Mesodermal cell (in vitro differentiated cells): ENCODE measurements around the gene DNM3.
"Not testable (repeated sequence)": the region's sequence is repeated elsewhere in the genome, so short reads cannot be mapped to it uniquely, and the experiment has no call there.

Experiments
- H3K27ac ChIP-seq: 2 replicates; pipeline ENCODE4 v1.7.0; 2013; ENCODE audit warnings: mild to moderate bottlenecking, low read depth, low read length, moderate library complexity; ENCODE audit not compliant: severe bottlenecking
- H3K36me3 ChIP-seq: 2 replicates; pipeline ENCODE4 v1.7.1; 2013; ENCODE audit warnings: mild to moderate bottlenecking, low read length, moderate library complexity; ENCODE audit not compliant: control insufficient read depth, insufficient read depth
- H3K4me1 ChIP-seq: one replicate; pipeline ENCODE4 v1.7.1; 2013; ENCODE audit warnings: mild to moderate bottlenecking, low read length; ENCODE audit not compliant: insufficient read depth, control insufficient read depth, poor library complexity, severe bottlenecking
- H3K4me3 ChIP-seq: 2 replicates; pipeline ENCODE4 v1.7.0; 2013; ENCODE audit warnings: low read length, control low read depth, mild to moderate bottlenecking; ENCODE audit not compliant: insufficient read depth, poor library complexity, severe bottlenecking; ENCODE audit errors: extremely low read depth
- H3K9me3 ChIP-seq: 2 replicates; pipeline ENCODE4 v1.7.1; 2013; ENCODE audit warnings: mild to moderate bottlenecking, low read length, moderate library complexity; ENCODE audit not compliant: control insufficient read depth
- WGBS, 2 experiments: methylation state at CpG; one replicate each; pipeline ENCODE4 v1.1.5; 2013; ENCODE audit warnings: missing lambda C conversion rate in 2 of 2; ENCODE audit not compliant: insufficient coverage in 2 of 2; 5-methylcytosine and 5-hydroxymethylcytosine counted together

Gene DNM3

GRCh38 chr1:172283766-172284165, 442.5 kb downstream of the DNM3 start:
- no peak overlapping the region for H3K4me3 ChIP-seq
- peaks cover 7% of the 10 kb centered on the region for H3K4me1 ChIP-seq
- H3K36me3 ChIP-seq = no peaks in the 10 kb centered on the region
- no peaks in the 10 kb centered on the region for H3K9me3 ChIP-seq
- no CpG with 5 or more reads among the region's 2 CpGs for WGBS, 2 experiments
- no peak overlapping the region for H3K27ac ChIP-seq

GRCh38 chr1:172286629-172287076, 445.4 kb downstream of the DNM3 start:
- Histone ChIP-seq H3K4me3 (no peak overlapping the region), H3K9me3 (no peaks in the 10 kb centered on the region), H3K36me3 (no peaks in the 10 kb centered on the region), H3K4me1 (peaks cover 7% of the 10 kb centered on the region), H3K27ac (peak overlapping the region; percentile 17)
- WGBS, 2 experiments = 100% methylated on average over 1 of the region's 2 CpGs

GRCh38 chr1:172287208-172287607, 445.9 kb downstream of the DNM3 start:
- no peak overlapping the region for H3K27ac ChIP-seq
- no peaks in the 10 kb centered on the region for H3K36me3 ChIP-seq
- H3K4me3 ChIP-seq = no peak overlapping the region
- peaks cover 7% of the 10 kb centered on the region for H3K4me1 ChIP-seq
- no peaks in the 10 kb centered on the region for H3K9me3 ChIP-seq

- no peaks in the 10 kb centered on the region for H3K36me3 ChIP-seq
- no peak overlapping the region for H3K27ac ChIP-seq
- peaks cover 7% of the 10 kb centered on the region for H3K4me1 ChIP-seq
- WGBS, 2 experiments = 84 to 97% methylated on average over 2 of the region's 4 CpGs
- no peak overlapping the region for H3K4me3 ChIP-seq
- H3K9me3 ChIP-seq = no peaks in the 10 kb centered on the region
These were observed 447.3 kb downstream of the DNM3 start for GRCh38 chr1:172288581-172288980.

GRCh38 chr1:172289448-172289847, 448.1 kb downstream of the DNM3 start:
- no peaks in the 10 kb centered on the region for H3K9me3 ChIP-seq
- H3K27ac ChIP-seq = no peak overlapping the region
- peaks cover 7% of the 10 kb centered on the region for H3K4me1 ChIP-seq
- no peaks in the 10 kb centered on the region for H3K36me3 ChIP-seq
- no CpG with 5 or more reads among the region's 2 CpGs for WGBS, 2 experiments
- H3K4me3 ChIP-seq = no peak overlapping the region

GRCh38 chr1:172292840-172293239, 451.5 kb downstream of the DNM3 start:
- H3K9me3 ChIP-seq = no peaks in the 10 kb centered on the region
- WGBS, 2 experiments = no CpG with 5 or more reads among the region's 3 CpGs
- no peak overlapping the region for H3K4me3 ChIP-seq
- no peak overlapping the region for H3K27ac ChIP-seq
- H3K4me1 ChIP-seq = no peaks in the 10 kb centered on the region
- H3K36me3 ChIP-seq = no peaks in the 10 kb centered on the region

GRCh38 chr1:172293429-172293828, 452.1 kb downstream of the DNM3 start:
- Histone ChIP-seq H3K4me3 (no peak overlapping the region), H3K27ac (no peak overlapping the region), H3K4me1 (no peaks in the 10 kb centered on the region), H3K36me3 (no peaks in the 10 kb centered on the region), H3K9me3 (no peaks in the 10 kb centered on the region)
- 80 to 100% methylated on average over 1 to 2 of the region's 2 CpGs for WGBS, 2 experiments

- WGBS, 2 experiments = 67 to 97% methylated on average over 2 to 3 of the region's 3 CpGs
- H3K9me3 ChIP-seq = peaks cover 13% of the 10 kb centered on the region
These were observed 456.8 kb downstream of the DNM3 start for GRCh38 chr1:172298141-172298540.

GRCh38 chr1:172298911-172299310, 457.6 kb downstream of the DNM3 start:
- WGBS, 2 experiments = 91 to 100% methylated on average over 2 of the region's 2 CpGs
- no peaks in the 10 kb centered on the region for H3K4me1 ChIP-seq
- peaks cover 13% of the 10 kb centered on the region for H3K9me3 ChIP-seq
- no peaks in the 10 kb centered on the region for H3K36me3 ChIP-seq
- H3K27ac ChIP-seq = no peak overlapping the region
- no peak overlapping the region for H3K4me3 ChIP-seq

More at GRCh38 chr1:172298141-172298540, 456.8 kb downstream of the DNM3 start:
- Histone ChIP-seq H3K27ac (no peak overlapping the region), H3K36me3 (no peaks in the 10 kb centered on the region), H3K4me3 (no peak overlapping the region), H3K4me1 (no peaks in the 10 kb centered on the region)

- no peaks in the 10 kb centered on the region for H3K4me1 ChIP-seq
- H3K27ac ChIP-seq = no peak overlapping the region
- peaks cover 13% of the 10 kb centered on the region for H3K9me3 ChIP-seq
- H3K4me3 ChIP-seq = no peak overlapping the region
- no peaks in the 10 kb centered on the region for H3K36me3 ChIP-seq
These were observed 458.2 kb downstream of the DNM3 start for GRCh38 chr1:172299515-172299914.

- not testable (repeated sequence) for H3K27ac ChIP-seq, H3K36me3 ChIP-seq, H3K9me3 ChIP-seq, H3K4me1 ChIP-seq, H3K4me3 ChIP-seq
- 84% methylated on average over 3 of the region's 4 CpGs; no CpG with 5 or more reads in 1 of the 2 experiments for WGBS, 2 experiments
These were observed 466.2 kb downstream of the DNM3 start for GRCh38 chr1:172307508-172307907.

GRCh38 chr1:172308142-172308541, 466.8 kb downstream of the DNM3 start:
- no CpG with 5 or more reads among the region's 2 CpGs for WGBS, 2 experiments
- Histone ChIP-seq H3K36me3 (no peaks in the 10 kb centered on the region), H3K4me1 (no peaks in the 10 kb centered on the region), H3K27ac (no peak overlapping the region), H3K9me3 (no peaks in the 10 kb centered on the region), H3K4me3 (no peak overlapping the region)
